ENCODE data around the gene CITED4. TPM values are rescaled to one million over a fixed set of nuclear protein-coding genes. Genes with fewer than 3 reads are reported as not detected.

Gene CITED4
- total RNA-seq, 1 donor from 2014 or later: 7.1 TPM

GRCh38 chr1:40833979-40834378, 28.2 kb downstream of the CITED4 start:
- Histone ChIP-seq H4K20me1 (ENCODE audit: insufficient read depth, low read length) (no peaks in the 10 kb centered on the region), H3K27me3 (ENCODE audit: insufficient read depth, low read length) (peaks cover 12% of the 10 kb centered on the region), H3K4me1 (ENCODE audit: insufficient read depth, low read length) (no peaks in the 10 kb centered on the region), H2AFZ (ENCODE audit: low read depth, low read length) (no peak overlapping the region), H3K36me3 (ENCODE audit: insufficient read depth, low read length) (no peaks in the 10 kb centered on the region), H3K27ac (ENCODE audit: low read depth, low read length) (no peak overlapping the region), H3K9me3 (ENCODE audit: insufficient read depth, low read depth, low read length) (no peaks in the 10 kb centered on the region), H3K79me2 (ENCODE audit: insufficient read depth, low read length) (no peaks in the 10 kb centered on the region), H3K4me2 (ENCODE audit: low read length) (no peak overlapping the region), H3K9ac (ENCODE audit: low read length) (no peak overlapping the region), H3K4me3 (ENCODE audit: insufficient read depth, low read depth, low read length) (no peak overlapping the region)
- no peak for FAIRE-seq
- peaks cover 23% of the 10 kb centered on the region for H3K27me3 Mint-ChIP-seq (ENCODE audit: low read depth, unreplicated experiment)
- H3K9me3 Mint-ChIP-seq (ENCODE audit: unreplicated experiment): peaks cover 3% of the 10 kb centered on the region
- no peaks in the 10 kb centered on the region for H3K36me3 Mint-ChIP-seq (ENCODE audit: low read depth, unreplicated experiment)
- TF ChIP-seq CTCF (IDR thresholded peaks at IDR 0.05; ENCODE audit: insufficient read depth, low read depth, low read length): no peak
- TF ChIP-seq EZH2 (IDR thresholded peaks at IDR 0.05; ENCODE audit: insufficient read depth, low read length): no peak
- no peaks in the 10 kb centered on the region for H3K4me1 Mint-ChIP-seq (ENCODE audit: low read depth, unreplicated experiment)
- no peak overlapping the region for H3K4me3 Mint-ChIP-seq (ENCODE audit: unreplicated experiment)
- DNase-seq (ENCODE audit: low read depth): no peak
- H3K27ac Mint-ChIP-seq (ENCODE audit: unreplicated experiment): no peak overlapping the region

GRCh38 chr1:40831001-40831732, 31.0 kb downstream of the CITED4 start:
- no peak overlapping the region for H3K27ac ChIP-seq (ENCODE audit: low read depth, low read length)
- H3K9me3 ChIP-seq (ENCODE audit: insufficient read depth, low read depth, low read length): no peaks in the 10 kb centered on the region
- DNase-seq (ENCODE audit: low read depth) (no peak), FAIRE-seq (no peak)
- no peak overlapping the region for H2AFZ ChIP-seq (ENCODE audit: low read depth, low read length)
- TF ChIP-seq EZH2 (IDR thresholded peaks at IDR 0.05; ENCODE audit: insufficient read depth, low read length): no peak
- TF ChIP-seq CTCF (IDR thresholded peaks at IDR 0.05; ENCODE audit: insufficient read depth, low read depth, low read length): no peak
- no peaks in the 10 kb centered on the region for H3K79me2 ChIP-seq (ENCODE audit: insufficient read depth, low read length)
- no peak overlapping the region for H3K4me2 ChIP-seq (ENCODE audit: low read length)
- H3K27me3 Mint-ChIP-seq (ENCODE audit: low read depth, unreplicated experiment): peaks cover 33% of the 10 kb centered on the region
- H3K36me3 ChIP-seq (ENCODE audit: insufficient read depth, low read length): no peaks in the 10 kb centered on the region
- H3K27me3 ChIP-seq (ENCODE audit: insufficient read depth, low read length): peaks cover 9% of the 10 kb centered on the region
- no peak overlapping the region for H3K4me3 Mint-ChIP-seq (ENCODE audit: unreplicated experiment)
- H3K36me3 Mint-ChIP-seq (ENCODE audit: low read depth, unreplicated experiment): peaks cover 4% of the 10 kb centered on the region
- H3K4me3 ChIP-seq (ENCODE audit: insufficient read depth, low read depth, low read length): no peak overlapping the region
- no peaks in the 10 kb centered on the region for H3K4me1 Mint-ChIP-seq (ENCODE audit: low read depth, unreplicated experiment)
- no peak overlapping the region for H3K27ac Mint-ChIP-seq (ENCODE audit: unreplicated experiment)
- H3K9me3 Mint-ChIP-seq (ENCODE audit: unreplicated experiment): peaks cover 3% of the 10 kb centered on the region
- H3K9ac ChIP-seq (ENCODE audit: low read length): no peak overlapping the region
- H4K20me1 ChIP-seq (ENCODE audit: insufficient read depth, low read length): no peaks in the 10 kb centered on the region
- no peaks in the 10 kb centered on the region for H3K4me1 ChIP-seq (ENCODE audit: insufficient read depth, low read length)

GRCh38 chr1:40830419-40830943, 31.7 kb downstream of the CITED4 start:
- no peak overlapping the region for H3K4me3 Mint-ChIP-seq (ENCODE audit: unreplicated experiment)
- H3K9me3 Mint-ChIP-seq (ENCODE audit: unreplicated experiment): peaks cover 3% of the 10 kb centered on the region
- peaks cover 4% of the 10 kb centered on the region for H3K36me3 Mint-ChIP-seq (ENCODE audit: low read depth, unreplicated experiment)
- Histone ChIP-seq H4K20me1 (ENCODE audit: insufficient read depth, low read length) (no peaks in the 10 kb centered on the region), H3K27me3 (ENCODE audit: insufficient read depth, low read length) (peaks cover 3% of the 10 kb centered on the region), H3K79me2 (ENCODE audit: insufficient read depth, low read length) (no peaks in the 10 kb centered on the region), H3K9ac (ENCODE audit: low read length) (no peak overlapping the region), H2AFZ (ENCODE audit: low read depth, low read length) (no peak overlapping the region), H3K9me3 (ENCODE audit: insufficient read depth, low read depth, low read length) (no peaks in the 10 kb centered on the region), H3K4me3 (ENCODE audit: insufficient read depth, low read depth, low read length) (no peak overlapping the region), H3K4me2 (ENCODE audit: low read length) (no peak overlapping the region), H3K4me1 (ENCODE audit: insufficient read depth, low read length) (peaks cover 5% of the 10 kb centered on the region), H3K27ac (ENCODE audit: low read depth, low read length) (no peak overlapping the region), H3K36me3 (ENCODE audit: insufficient read depth, low read length) (no peaks in the 10 kb centered on the region)
- H3K4me1 Mint-ChIP-seq (ENCODE audit: low read depth, unreplicated experiment): no peaks in the 10 kb centered on the region
- no peak overlapping the region for H3K27ac Mint-ChIP-seq (ENCODE audit: unreplicated experiment)
- no peak for FAIRE-seq
- TF ChIP-seq EZH2 (IDR thresholded peaks at IDR 0.05; ENCODE audit: insufficient read depth, low read length) (no peak), CTCF (IDR thresholded peaks at IDR 0.05; ENCODE audit: insufficient read depth, low read depth, low read length) (no peak)
- peaks cover 33% of the 10 kb centered on the region for H3K27me3 Mint-ChIP-seq (ENCODE audit: low read depth, unreplicated experiment)
- no peak for DNase-seq (ENCODE audit: low read depth)
